ENCODE data around the gene FAM120A. TPM values are rescaled to one million over a fixed set of nuclear protein-coding genes. Genes with fewer than 3 reads are reported as not detected.

The FAM120A gene
- total RNA-seq, 1 experiment from 2014 or later = 70.5 TPM

GRCh38 chr9:93603906-93604326 is 152.4 kb downstream of the FAM120A start:
- Histone ChIP-seq H3K27ac (ENCODE audit: low read length) (no peak overlapping the region), H3K9me3 (ENCODE audit: control insufficient read depth, insufficient read depth, low read depth, low read length) (no peaks in the 10 kb centered on the region), H3K4me1 (ENCODE audit: control insufficient read depth, insufficient read depth, low read length) (no peaks in the 10 kb centered on the region), H3K36me3 (ENCODE audit: control insufficient read depth, insufficient read depth, low read length) (no peaks in the 10 kb centered on the region), H3K4me3 (ENCODE audit: low read depth in 2 of 2, low read length in 2 of 2) (no peak overlapping the region), H3K27me3 (ENCODE audit: control insufficient read depth, insufficient read depth, low read length) (no peaks in the 10 kb centered on the region)
- BruUV-seq (replicated peaks) = no TSS peak
- in situ Hi-C loops (cut with HindIII; ENCODE audit: low pct_unique_long_range_greater_than_20kb, low sequenced_read_pairs) = no loop called here
- no peak for DNase-seq (ENCODE audit: low read depth, low spot score)
- intact Hi-C loops (cut with micrococcal nuclease; ENCODE audit: unreplicated experiment) = no loop called here
- CTCF ChIA-PET = no interaction called here
- ATAC-seq = no peak
- TF ChIP-seq TCF7L2 (IDR thresholded peaks at IDR 0.05; ENCODE audit: low read depth, low read length) (no peak), SIN3A (IDR thresholded peaks at IDR 0.05; ENCODE audit: borderline replicate concordance, insufficient read depth, low read depth, low read length) (no peak), POLR2AphosphoS5 (IDR thresholded peaks at IDR 0.05; ENCODE audit: low read depth, low read length) (no peak), CTCF (IDR thresholded peaks at IDR 0.05) (no peak), REST (IDR thresholded peaks at IDR 0.05; ENCODE audit: insufficient read depth in 1 of 2, low read depth in 2 of 2, low read length in 1 of 2) (no peak)
- POLR2A ChIA-PET = no interaction called here

- Histone ChIP-seq H3K36me3 (ENCODE audit: control insufficient read depth, insufficient read depth, low read length) (no peaks in the 10 kb centered on the region), H3K4me1 (ENCODE audit: control insufficient read depth, insufficient read depth, low read length) (no peaks in the 10 kb centered on the region), H3K27me3 (ENCODE audit: control insufficient read depth, insufficient read depth, low read length) (no peaks in the 10 kb centered on the region), H3K4me3 (ENCODE audit: low read depth in 2 of 2, low read length in 2 of 2) (no peak overlapping the region), H3K27ac (ENCODE audit: low read length) (no peak overlapping the region), H3K9me3 (ENCODE audit: control insufficient read depth, insufficient read depth, low read depth, low read length) (no peaks in the 10 kb centered on the region)
- no peak for ATAC-seq
- BruUV-seq (replicated peaks) = no TSS peak
- intact Hi-C loops (cut with micrococcal nuclease; ENCODE audit: unreplicated experiment) = no loop called here
- ChIA-PET CTCF (interaction anchor here (1.0 kb wide), 1 partner anchor 14 kb away, joined by 4 read pairs; no protein-coding TSS in a partner anchor), POLR2A (no interaction called here)
- no peak for DNase-seq (ENCODE audit: low read depth, low spot score)
- TF ChIP-seq REST (IDR thresholded peaks at IDR 0.05; ENCODE audit: insufficient read depth in 1 of 2, low read depth in 2 of 2, low read length in 1 of 2) (no peak), CTCF (IDR thresholded peaks at IDR 0.05) (no peak), TCF7L2 (IDR thresholded peaks at IDR 0.05; ENCODE audit: low read depth, low read length) (no peak), POLR2AphosphoS5 (IDR thresholded peaks at IDR 0.05; ENCODE audit: low read depth, low read length) (no peak), SIN3A (IDR thresholded peaks at IDR 0.05; ENCODE audit: borderline replicate concordance, insufficient read depth, low read depth, low read length) (no peak)
- in situ Hi-C loops (cut with HindIII; ENCODE audit: low pct_unique_long_range_greater_than_20kb, low sequenced_read_pairs) = no loop called here
These were observed 154.7 kb downstream of the FAM120A start for GRCh38 chr9:93606187-93606586.
